Measurements from ENCODE around the gene MGMT.

Gene MGMT

DNA sequence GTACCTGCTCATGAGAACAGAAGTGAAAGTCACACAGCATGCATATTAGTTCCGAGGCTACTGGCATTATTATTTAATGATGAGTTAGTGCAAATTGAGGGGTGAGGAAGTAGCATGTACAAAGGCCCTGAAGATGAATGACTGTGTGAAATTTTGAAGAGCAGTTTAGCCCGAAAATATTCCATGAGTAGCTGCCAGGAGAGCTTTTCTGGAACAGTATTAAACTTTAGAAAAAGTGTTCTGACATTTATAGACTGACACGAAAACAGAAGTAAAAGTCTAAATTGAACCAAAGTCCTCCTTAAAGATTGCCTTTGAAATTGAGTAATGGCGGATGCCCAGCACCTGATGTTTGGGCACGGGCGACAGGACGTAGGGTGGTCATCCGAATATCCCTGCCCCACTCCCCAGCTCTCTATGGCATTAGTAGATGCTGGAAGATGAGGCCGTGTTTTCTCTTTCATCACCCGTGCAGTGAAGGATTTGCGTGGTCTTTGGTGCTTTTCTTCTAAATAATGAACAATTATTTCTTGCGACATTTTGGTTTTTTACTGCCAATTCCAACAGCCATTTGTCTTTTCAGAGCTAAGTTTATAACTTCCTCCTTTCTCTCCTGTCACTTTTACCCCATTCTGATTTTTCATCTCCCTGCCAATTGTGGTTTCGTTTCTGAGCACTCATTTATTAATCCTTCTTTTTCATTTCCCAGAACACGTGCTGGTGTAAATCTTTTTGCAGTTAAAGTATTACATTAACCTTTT, 192.6 kb downstream of the MGMT start:
- DNase-seq, result no peak

DNA sequence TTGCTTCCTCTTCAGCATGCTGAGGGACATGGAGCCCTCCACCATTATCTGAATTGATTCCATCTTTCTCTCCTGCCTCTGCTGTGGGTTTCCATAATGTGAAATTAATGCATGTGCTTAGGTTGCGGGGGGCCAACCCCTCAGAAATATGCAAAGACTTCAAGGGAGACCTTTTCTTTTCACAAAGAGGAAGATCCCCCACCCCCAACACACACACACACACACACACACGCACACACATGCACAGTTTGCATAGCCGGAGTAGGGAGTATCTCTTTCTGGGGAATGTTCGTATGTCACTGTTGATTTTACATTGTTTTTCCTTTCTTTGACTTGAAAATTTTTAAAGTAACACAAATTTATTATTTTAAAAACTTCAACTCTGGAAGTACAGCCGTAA, 193.5 kb downstream of the MGMT start:
- DNase-seq, result no peak

DNA sequence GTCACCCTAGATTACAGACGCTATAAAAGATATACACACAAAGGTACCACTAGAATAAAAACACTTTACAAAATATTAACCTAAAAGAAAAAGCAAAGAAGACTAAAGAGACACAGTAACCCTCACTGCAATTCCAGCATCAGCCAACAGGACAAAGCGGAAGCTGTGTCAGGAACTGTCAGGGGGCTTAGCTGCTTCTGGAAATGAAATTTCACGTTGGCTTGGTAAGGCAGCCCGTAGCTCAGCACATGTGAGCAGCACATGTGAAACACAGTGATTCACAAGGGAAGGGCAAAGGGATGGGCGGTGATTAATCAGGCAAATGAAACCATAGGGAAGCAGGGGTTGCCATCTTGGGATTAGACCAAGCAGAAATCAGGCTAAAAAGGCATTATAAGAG, 195.4 kb downstream of the MGMT start:
- DNase-seq, result no peak

DNA sequence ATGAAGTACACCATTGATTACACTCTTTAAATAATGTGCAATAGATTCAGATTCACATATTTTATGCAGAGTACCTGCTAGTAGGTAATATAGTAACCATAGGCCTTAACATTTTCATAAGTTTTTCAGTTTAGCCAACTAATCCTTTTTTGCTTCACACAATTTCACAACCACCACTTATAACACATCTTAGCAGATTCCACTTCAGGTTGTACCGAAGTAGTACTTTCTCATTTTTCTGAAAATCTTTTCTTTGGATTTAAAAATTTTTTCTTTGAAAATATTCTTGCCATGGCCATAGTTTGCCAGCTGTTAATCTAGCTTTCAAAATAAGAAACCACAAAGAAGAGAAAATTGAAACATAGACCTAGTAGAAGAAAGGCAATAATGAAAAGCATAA, 203.1 kb downstream of the MGMT start:
- DNase-seq, result no peak

DNA sequence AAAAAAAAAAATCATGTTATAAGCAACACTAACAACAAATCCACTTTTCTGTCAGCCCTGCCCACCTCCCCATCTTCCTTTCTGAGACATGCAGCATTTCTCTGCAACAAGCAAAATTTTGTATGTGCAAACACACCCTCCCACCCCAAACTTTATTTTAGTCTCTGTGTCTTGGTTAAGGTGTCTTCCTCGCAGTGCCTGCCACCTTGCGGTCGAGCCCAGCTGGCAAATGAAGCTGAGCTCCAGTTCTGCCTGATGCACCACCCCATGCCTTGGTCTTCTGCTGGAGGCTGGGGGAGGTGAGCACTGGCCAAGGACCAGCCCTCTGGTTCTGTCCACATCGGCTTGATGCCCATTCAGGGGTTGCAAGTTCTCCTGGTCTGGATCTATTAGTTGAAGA, 206.3 kb downstream of the MGMT start:
- DNase-seq, result no peak

DNA sequence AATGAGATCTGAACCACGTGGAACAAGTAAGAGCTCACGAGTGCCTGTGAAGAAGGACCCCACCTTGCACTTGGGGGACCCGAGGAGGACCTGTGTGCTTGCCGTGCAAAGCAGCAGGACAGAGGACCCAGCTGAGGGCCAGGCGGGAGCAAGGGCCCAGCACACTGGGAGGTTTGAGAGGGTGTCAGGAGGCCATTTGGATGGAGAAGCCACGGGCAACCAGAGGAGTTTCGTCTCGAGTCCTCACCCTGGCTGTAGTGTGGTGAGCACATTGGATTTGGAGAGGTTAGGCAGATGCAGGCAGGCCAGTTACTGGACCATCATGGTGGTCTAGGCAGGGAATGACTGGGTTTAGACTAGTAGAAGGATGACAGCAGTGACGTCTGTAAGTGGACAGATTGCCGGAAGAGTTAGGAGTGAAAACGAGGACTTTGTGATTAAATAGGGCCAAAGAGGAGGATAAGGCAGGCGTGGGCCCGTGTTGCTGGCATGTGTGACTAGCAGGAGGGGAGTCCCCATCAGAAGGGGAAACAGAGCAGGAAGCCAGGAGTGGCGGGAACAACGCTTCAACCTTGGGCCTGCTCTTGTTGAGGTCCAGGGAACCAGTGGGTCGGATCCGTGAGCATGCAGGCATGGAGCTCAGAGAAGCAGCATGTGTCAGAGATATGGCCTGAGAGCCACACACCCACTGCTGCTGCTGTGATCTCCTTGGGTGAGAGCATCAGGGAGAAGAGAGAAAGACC, 208.2 kb downstream of the MGMT start:
- no peak for DNase-seq

DNA sequence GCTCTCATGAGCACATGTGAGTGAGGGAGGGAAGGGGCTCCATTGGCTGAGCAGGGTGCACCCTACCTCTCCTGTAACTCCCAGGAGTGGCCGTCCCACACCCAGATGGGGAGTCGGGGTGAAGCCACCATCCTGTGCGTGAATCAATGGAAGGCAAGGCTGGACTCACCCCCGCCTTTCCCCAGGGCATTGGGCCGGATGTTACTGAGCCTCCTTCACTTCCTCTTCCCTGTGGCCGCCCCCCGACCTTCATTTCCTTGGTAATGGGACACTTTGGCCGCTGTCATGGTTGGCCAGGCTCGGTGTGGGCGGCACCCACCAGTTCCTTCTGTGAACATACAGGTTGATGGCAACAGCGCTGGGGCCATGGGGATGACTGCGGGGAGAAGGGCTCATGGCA, 209.0 kb downstream of the MGMT start:
- no peak for DNase-seq

DNA sequence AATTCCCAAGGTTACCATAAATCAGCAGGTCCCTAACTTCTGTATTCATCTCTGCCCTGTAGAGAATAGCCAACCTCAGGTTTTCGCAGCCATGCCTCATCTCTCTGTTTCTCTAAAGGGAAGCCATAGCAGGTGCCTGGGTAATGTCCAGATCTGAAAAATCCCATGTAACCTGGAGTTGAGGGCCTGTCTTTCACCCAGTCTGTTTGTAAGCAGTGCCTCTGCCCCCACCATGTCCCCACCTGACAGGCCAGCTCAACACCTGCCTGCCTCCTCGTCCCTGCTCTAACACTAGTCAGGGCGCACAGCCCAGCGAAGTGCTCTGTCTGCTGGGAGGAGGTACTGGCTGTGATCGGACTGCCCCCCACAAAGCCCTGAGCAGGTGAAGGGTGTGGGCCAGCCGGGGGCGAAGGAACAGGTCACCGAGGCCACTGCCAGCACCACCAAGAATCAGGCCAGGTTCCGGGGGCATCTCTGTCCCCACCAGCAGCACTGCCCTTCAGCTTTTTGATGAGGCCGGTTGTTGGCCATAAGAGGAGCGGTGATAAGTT, 210.4 kb downstream of the MGMT start:
- no peak for DNase-seq

DNA sequence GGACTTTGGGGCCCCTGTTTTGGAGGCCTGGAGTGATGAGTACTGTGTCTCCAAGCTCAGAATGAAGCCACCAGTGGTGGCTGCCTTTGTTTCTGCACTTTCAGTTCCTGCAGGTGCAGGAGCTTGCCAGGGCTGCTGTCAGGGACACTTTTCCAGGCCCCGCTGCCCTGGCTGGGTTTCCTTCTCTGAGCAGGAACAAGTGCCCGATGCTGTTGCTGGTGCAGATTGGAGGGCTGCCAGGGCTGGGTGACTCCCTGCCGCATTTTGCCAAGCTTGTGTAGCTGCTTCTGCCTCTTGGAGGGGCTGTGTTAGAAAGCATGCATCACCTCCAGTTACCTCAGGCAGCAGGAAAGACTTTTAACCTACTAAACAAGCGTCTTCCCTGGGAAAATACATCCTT, 211.1 kb downstream of the MGMT start:
- DNase-seq, result no peak

DNA sequence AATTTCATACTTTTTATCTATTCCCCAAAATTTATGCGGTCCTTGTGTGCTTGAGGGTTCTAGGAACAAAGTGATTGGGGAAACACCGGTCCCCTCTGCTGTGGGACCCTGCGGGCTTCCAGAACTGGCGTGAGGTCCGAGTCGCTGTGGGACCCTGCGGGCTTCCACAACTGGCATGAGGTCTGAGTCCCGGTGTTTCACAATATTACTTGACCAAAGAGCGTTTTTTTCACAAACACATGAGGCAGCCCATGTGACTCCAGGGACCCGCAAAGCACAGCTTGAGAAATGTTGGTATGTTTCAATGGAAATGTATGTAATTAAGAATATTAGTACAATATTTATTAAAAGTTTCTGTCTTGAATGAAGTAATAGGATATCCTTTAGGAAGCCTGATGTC, 212.2 kb downstream of the MGMT start:
- no peak for DNase-seq

DNA sequence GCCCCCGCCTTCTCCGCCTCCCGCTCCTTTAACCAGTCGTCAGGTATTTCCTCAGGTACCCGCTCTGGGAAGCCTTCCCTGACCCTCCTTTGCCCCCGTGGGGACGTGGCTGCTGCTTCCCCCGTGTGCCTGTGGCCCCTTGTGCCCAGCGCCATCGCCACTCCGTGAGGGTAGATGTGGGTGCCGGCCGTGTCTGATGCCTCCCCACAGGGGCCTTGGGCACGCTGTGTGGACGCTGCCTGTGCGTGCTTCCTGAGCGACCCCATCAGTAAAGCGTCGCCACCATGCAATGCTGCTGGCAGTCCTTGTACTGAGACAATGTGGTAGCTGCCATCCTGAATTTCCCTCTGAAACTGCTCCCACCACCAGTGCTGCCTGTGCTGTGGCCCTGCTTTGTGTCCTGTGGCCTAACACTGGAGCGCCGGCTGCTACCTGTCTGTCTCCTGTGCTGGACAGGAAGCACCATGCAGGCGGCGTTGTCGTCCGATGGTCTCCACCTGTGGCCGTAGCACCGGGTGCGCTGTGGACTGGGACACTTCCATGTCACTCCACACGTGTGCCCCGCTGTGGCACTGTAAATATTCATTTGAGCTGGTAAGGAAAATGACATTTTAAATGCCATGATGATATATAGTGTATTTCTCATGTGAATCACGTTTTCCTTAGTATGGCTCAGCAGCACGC, 213.8 kb downstream of the MGMT start:
- no peak for DNase-seq

DNA sequence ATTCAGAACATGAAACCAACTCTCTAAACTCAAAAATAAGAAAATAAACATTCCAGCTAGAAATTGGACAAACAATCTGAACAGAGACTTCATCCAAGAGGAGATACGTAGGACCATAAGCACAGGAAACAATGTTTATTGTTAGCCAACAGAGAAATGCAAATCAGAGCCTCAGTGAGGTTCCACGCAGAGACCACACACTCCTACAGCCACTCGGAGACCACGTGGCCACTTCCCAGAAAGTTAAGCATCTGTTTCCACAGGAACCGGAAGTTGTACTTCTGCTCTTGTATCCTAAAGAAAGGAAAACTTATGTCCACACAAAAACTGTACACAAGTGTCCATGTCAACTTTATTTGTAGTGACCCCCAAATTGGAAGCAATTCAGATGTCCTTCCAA, 214.8 kb downstream of the MGMT start:
- no peak for DNase-seq

DNA sequence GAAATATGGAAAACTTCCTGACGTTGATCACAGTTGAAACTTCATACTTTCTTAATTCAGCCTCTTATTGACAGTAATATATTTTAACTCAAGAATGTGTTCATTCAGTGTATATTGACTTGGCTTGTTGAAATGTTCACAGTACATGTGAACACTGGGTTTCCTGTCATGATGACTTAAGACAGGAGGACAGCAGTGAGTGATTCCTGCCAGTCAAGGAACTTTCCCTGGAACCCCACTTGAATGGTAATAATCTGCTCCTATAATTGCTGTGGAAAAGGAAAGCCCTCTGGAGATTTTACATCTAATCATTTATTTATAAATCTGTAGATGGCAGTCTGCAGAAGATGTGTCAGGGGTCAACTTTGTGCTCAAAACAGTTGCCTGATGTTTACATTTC, 216.5 kb downstream of the MGMT start:
- DNase-seq, result no peak

DNA sequence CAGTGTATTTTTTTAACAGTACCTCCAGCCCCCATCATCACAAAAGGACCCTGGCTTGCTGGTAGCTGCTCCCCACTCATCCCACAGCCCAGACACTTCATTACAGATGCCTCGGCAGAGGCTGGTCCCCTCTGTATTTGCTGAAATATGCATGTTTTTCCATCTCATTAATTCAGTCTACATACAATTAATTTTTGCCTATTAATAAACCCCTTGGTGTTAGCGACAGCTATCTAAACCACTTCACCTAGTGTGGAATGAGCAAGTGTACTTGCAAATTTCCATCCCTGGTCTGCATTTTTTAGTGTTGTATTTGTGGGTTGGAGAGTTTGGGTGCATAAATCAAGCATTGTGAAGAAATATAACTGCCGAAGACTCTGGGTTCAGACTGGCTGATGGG, 216.9 kb downstream of the MGMT start:
- no peak for DNase-seq

DNA sequence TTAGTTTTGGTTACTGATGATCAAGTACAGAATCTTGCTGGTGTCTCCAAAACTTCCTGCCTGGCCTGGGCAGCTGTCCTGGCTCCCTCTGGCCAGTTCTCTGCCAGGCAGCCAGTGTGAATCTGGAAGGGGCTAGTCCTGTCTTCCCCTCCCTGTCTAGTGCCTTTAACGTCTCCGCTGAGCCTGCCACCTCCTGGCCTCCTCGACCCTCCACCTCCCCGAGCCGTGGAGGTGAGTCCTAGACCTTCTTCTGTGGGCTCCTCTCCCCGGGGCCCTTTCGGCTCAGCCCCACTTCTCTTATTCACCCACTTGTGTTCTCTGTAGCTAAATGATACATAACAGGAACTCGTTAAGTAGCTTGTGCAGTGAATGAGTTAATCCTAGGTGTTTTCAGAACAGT, 218.2 kb downstream of the MGMT start:
- no peak for DNase-seq

DNA sequence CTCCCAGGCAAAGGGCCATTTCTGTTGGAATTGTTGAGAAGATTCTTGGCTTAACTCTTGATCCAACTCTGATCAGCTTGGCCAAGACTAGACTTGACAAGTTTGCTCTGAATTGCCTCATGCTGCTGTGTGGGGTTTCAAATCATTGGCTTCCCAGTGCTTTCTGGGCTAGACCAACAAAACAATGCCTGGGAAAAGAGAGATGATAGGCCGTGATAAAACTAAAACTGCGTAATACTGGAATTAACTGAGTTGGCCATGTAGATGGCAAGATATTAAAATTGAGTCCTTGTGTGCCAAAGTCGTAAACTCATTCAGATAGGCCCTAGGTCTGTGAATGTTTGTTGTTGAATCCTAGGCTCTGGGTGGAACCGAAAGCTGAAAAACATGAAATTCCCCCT, 222.6 kb downstream of the MGMT start:
- DNase-seq, result no peak

DNA sequence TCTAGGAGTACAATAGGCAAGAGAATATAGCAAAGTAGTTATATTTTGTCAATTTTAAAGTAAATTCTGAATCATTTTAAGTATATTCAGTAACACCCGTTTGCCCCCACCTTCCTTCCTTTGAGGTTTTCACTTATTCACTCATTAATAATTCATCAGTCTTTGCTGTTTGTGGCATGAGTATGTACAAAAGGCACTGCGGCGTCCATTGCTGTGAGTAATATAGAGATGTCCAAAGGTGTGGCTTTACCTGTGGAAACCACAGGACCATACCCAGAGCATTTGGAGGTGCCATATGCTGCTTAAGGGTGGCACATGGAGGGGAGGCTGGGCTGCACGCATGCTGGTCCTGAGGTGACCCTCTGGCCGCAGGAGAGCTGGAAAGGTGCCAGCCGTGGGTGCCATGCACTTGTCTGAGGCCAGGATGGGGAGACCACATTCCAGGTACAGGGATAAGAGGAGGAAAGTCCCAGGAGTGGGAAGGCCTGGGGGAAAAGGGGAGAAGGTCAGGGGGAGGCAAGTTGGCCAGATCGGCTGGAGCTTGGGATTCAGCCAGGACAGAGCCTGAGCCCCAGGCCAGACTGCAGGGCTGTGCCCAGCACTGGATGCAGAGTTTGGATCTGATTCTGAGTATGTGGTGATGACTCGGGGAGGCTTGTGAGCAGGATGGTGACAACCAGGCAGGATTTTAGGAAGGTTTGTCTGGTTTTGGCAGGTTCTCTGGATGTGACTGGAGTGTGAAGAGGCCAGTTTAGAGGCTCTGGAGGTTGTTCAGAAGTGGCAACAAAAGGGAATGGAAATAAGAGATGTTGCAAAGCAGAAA, 223.4 kb downstream of the MGMT start:
- DNase-seq, result no peak

DNA sequence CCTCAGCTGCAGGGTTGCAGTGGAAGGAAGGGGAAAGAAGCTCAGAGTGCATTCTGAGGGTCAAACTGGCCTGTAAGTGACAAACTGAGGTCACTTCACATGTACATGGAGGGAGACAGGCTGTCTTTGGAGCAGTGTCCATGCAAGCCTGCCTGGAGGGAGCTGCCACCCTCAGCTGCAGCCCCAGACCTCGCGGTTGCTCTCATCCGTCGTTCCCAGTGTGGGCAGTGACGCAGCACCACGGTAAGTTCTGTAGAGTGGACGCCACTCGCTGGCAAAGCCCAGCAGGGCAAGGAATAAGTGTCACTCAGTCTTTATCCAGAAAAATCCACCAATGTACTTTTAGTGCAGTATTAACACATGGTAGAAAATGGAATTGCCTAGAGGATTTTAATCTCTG, 225.7 kb downstream of the MGMT start:
- no peak for DNase-seq

DNA sequence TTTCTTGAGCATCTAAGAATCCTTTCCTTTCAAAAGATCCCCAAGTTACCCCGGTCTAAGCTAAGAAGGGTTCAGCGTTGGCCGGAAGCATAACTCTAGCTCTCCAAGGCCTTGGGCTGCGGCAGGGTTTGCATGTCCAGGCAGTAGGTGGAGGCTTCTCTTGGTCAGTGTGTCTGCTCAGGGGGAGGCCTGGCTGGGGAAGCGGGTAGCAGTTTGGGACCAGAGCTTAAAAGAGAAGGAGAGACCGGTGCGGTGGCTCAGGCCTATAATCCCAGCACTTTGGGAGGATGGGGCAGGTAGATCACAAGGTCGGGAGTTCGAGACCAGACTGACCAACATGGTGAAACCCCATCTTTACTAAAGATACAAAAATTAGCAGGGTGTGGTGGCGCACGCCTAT, 226.3 kb downstream of the MGMT start:
- no peak for DNase-seq

DNA sequence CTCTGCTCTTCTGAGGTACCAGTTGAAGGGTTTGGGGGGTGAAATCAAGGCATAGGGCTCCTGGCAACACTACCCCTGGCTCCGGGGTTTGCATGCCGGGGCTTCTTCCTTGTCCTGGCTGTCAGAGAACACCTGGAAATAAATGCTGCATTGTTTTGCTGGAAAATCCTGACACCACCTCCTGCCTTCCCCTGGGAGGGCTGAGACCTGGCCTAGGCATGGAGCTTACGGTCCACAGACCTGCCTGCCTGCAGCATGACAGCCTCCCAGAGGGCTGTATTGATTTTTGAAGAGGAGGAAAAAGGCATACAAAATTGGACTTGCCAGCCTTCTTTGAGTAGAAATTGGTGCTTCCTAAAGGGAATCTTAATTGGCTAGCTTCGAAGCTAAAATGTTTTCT, 227.1 kb downstream of the MGMT start:
- DNase-seq, result no peak

DNA sequence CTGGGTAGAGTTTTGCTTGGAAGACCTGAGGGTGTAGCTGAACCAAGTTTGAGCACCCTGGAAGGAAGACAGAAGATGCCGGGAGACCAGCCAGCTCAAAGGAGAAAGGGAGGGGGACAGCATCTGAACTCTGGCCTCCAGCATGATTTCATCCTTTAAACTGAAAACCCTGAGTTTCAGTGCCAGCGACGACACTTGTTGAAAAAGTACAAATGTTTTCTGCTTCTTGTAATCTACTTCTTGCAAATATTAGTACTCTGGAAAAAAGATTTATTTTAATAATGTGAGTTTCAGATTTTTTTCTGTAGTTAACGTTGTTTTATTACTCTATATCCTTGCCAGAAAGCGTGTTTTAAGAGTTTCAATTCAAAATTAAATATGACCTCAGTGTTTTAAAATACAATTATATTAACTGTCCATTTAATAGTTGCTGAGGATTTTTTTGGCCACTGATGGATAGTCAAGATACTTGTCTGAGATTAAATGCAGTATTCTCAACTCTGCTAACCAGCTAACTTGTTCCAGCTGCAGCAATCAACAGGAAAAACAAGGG, 227.7 kb downstream of the MGMT start:
- no peak for DNase-seq

DNA sequence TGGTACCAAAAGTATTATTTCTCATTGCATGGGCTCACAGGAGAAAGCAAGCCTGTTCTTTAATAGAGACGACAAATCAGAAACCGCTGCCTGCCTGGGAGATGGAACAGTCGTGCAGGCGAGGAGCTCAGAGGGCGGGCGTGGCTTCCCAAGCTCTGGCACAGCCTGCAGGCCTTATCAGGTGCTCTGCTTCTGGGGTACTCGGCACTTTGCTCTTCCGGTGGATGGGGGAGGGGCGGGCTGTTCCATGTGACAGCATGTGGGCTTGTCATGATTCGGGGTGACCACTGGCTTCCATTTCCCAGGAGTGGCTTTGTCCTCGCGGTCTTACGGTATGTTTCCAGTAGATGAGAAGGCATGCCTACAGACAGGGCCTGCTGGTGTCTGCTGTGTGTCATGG, 228.6 kb downstream of the MGMT start:
- DNase-seq, result no peak

DNA sequence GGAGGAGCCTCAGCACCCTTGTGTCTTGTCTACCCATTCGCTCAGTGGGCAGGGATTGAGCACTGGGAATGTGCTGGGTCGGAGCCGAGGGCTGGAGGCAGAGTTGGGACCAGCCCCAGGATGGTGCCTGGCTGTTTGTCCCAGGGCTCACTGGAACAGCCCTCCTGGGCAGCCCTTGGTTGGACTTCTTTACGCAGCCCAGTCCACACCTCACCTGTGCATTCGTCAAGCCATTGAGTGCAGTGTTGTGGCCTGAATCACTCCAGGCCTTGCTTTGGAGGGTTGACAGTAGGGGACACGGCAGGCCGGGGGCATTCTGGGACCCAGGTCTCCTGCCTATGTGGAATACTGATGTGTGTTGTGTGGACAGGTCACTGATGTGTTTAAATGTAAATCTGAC, 229.6 kb downstream of the MGMT start:
- no peak for DNase-seq
